ENCODE measurements around the gene RANBP1. TPM values are rescaled to one million over a fixed set of nuclear protein-coding genes. Genes with fewer than 3 reads are reported as not detected.

The RANBP1 gene
- total and polyA plus RNA-seq, 2 of the 8 experiments (the other 6 are each of a cell fraction or from before 2014, with no cell fraction given) = 343 to 484 TPM

DNA sequence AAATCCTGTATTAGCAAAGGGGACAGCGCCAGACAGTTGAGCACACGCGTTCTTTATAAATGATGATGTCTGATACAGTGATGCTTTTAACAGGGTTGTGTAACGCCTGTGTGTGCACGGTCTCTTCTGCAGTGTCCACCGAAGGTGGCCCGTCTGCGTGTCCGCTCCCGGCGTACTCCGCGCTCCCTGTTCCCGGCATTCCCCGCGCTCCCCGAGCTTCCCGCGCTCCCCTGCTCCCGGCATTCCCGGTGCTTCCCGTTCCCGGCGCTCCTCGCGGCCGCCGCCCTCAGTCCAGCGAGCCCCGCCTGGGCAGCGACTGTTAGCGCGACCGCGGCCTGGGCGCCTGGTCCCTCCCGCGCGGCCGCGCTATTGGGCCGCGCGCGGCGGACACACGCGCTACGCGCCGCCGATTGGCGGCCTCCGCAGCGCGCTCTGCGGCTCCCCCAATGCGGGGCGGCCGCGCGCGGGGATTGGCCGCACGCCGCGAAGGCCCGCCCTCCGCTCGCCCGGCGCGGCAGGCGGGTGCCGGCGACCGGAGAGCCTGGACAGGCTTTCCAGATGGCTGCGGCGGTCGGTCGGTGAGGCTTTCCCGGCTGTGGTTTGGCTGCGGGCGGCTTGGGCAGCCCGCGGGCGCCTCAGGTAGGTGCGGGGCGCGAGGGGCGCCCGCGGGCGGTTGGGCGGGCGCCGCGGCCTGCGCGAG lies 36.0 kb upstream of the RANBP1 start, which contains the start of gene DGCR8 (continued):
- TF ChIP-seq, protein P1, sequence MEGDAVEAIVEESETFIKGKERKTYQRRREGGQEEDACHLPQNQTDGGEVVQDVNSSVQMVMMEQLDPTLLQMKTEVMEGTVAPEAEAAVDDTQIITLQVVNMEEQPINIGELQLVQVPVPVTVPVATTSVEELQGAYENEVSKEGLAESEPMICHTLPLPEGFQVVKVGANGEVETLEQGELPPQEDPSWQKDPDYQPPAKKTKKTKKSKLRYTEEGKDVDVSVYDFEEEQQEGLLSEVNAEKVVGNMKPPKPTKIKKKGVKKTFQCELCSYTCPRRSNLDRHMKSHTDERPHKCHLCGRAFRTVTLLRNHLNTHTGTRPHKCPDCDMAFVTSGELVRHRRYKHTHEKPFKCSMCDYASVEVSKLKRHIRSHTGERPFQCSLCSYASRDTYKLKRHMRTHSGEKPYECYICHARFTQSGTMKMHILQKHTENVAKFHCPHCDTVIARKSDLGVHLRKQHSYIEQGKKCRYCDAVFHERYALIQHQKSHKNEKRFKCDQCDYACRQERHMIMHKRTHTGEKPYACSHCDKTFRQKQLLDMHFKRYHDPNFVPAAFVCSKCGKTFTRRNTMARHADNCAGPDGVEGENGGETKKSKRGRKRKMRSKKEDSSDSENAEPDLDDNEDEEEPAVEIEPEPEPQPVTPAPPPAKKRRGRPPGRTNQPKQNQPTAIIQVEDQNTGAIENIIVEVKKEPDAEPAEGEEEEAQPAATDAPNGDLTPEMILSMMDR (IDR thresholded peaks at IDR 0.05; ENCODE audit: control extremely low read depth in 1 of 3, insufficient read depth in 1 of 3, low read depth in 1 of 3, low read length in 3 of 3) = 0 out of 4 replicates have a peak, but pooled peaks of 1 of the 3 experiments have one; percentile 3
- TF ChIP-seq ASH2L (IDR thresholded peaks at IDR 0.05; ENCODE audit: low read length) (peak; percentile 47), CBX8 (IDR thresholded peaks at IDR 0.05; ENCODE audit: borderline replicate concordance, low read depth, low read length) (no peak), SIN3A (conservative IDR thresholded peaks at IDR 0.05 in 1 of 2, IDR thresholded peaks at IDR 0.05 in 1 of 2; ENCODE audit: low read depth in 1 of 2, low read length in 2 of 2) (peak in 1 of 2 experiments; percentile 25; a peak in 1 of 4 replicates), HDAC6 (IDR thresholded peaks at IDR 0.05; ENCODE audit: low read depth, low read length) (no peak), CTBP2 (IDR thresholded peaks at IDR 0.05; ENCODE audit: borderline replicate concordance, insufficient read depth, insufficient read length, low read length) (no peak)
- TF ChIP-seq, protein P2, sequence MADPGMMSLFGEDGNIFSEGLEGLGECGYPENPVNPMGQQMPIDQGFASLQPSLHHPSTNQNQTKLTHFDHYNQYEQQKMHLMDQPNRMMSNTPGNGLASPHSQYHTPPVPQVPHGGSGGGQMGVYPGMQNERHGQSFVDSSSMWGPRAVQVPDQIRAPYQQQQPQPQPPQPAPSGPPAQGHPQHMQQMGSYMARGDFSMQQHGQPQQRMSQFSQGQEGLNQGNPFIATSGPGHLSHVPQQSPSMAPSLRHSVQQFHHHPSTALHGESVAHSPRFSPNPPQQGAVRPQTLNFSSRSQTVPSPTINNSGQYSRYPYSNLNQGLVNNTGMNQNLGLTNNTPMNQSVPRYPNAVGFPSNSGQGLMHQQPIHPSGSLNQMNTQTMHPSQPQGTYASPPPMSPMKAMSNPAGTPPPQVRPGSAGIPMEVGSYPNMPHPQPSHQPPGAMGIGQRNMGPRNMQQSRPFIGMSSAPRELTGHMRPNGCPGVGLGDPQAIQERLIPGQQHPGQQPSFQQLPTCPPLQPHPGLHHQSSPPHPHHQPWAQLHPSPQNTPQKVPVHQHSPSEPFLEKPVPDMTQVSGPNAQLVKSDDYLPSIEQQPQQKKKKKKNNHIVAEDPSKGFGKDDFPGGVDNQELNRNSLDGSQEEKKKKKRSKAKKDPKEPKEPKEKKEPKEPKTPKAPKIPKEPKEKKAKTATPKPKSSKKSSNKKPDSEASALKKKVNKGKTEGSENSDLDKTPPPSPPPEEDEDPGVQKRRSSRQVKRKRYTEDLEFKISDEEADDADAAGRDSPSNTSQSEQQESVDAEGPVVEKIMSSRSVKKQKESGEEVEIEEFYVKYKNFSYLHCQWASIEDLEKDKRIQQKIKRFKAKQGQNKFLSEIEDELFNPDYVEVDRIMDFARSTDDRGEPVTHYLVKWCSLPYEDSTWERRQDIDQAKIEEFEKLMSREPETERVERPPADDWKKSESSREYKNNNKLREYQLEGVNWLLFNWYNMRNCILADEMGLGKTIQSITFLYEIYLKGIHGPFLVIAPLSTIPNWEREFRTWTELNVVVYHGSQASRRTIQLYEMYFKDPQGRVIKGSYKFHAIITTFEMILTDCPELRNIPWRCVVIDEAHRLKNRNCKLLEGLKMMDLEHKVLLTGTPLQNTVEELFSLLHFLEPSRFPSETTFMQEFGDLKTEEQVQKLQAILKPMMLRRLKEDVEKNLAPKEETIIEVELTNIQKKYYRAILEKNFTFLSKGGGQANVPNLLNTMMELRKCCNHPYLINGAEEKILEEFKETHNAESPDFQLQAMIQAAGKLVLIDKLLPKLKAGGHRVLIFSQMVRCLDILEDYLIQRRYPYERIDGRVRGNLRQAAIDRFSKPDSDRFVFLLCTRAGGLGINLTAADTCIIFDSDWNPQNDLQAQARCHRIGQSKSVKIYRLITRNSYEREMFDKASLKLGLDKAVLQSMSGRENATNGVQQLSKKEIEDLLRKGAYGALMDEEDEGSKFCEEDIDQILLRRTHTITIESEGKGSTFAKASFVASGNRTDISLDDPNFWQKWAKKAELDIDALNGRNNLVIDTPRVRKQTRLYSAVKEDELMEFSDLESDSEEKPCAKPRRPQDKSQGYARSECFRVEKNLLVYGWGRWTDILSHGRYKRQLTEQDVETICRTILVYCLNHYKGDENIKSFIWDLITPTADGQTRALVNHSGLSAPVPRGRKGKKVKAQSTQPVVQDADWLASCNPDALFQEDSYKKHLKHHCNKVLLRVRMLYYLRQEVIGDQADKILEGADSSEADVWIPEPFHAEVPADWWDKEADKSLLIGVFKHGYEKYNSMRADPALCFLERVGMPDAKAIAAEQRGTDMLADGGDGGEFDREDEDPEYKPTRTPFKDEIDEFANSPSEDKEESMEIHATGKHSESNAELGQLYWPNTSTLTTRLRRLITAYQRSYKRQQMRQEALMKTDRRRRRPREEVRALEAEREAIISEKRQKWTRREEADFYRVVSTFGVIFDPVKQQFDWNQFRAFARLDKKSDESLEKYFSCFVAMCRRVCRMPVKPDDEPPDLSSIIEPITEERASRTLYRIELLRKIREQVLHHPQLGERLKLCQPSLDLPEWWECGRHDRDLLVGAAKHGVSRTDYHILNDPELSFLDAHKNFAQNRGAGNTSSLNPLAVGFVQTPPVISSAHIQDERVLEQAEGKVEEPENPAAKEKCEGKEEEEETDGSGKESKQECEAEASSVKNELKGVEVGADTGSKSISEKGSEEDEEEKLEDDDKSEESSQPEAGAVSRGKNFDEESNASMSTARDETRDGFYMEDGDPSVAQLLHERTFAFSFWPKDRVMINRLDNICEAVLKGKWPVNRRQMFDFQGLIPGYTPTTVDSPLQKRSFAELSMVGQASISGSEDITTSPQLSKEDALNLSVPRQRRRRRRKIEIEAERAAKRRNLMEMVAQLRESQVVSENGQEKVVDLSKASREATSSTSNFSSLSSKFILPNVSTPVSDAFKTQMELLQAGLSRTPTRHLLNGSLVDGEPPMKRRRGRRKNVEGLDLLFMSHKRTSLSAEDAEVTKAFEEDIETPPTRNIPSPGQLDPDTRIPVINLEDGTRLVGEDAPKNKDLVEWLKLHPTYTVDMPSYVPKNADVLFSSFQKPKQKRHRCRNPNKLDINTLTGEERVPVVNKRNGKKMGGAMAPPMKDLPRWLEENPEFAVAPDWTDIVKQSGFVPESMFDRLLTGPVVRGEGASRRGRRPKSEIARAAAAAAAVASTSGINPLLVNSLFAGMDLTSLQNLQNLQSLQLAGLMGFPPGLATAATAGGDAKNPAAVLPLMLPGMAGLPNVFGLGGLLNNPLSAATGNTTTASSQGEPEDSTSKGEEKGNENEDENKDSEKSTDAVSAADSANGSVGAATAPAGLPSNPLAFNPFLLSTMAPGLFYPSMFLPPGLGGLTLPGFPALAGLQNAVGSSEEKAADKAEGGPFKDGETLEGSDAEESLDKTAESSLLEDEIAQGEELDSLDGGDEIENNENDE (IDR thresholded peaks at IDR 0.05; ENCODE audit: insufficient replicate concordance, low read length) = no peak

All from H1 (cell line).